ENCODE measurements around the gene FUS.
"Not testable (repeated sequence)": the region's sequence is repeated elsewhere in the genome, so short reads cannot be mapped to it uniquely, and the experiment has no call there.

FUS gene

DNA sequence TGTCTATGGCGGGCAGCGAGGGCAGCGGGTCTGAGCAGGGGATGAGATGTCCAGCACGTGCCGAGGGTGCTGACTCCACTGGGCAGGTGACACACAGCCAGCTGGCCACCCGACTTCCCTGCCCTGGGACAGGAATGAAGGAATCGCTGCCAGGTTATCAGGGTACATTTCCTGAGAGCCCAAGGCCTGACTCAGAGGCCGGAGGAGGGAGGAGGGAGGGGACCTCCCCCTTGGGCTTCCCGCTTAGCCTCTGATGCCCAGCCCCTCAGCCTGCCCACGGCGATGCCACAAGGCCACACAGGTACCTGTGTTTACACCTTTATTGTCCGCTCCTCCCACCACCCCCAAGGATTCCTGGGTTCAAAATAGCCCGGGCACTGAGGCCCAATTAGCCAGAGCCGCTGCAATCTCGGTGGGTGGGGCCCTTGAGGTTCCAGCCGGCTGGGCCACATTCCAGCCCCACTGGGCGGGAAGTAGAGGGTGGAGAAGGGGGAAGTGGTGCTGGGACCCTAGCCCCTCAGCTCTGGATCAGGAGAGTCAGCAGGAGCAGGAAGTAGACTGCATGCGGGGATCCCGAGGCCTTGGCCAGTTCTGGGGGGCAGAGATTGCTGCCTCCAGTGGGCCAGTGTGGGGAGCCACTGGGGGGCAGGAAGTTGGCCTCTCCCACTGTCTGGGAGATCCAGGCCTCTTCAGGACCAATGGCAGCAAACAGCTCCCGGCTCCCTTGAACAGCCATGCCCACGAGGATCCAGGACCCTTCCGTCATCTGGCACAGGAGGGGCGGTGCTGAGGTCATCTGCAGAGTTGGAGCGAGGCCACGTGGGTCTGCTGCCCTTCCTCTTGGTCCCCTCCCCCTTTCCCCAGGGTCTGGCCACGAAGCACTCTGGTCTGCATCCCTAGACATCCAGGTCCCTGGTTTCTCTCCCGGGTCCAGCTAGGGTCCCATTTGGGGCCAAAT lies 41.0 kb upstream of the FUS start:
- no peak overlapping the region for H3K4me3 ChIP-seq (ENCODE audit: low read depth, low read length)
- DNase-seq (ENCODE audit: low read depth), result no peak
- TF ChIP-seq, protein P1, sequence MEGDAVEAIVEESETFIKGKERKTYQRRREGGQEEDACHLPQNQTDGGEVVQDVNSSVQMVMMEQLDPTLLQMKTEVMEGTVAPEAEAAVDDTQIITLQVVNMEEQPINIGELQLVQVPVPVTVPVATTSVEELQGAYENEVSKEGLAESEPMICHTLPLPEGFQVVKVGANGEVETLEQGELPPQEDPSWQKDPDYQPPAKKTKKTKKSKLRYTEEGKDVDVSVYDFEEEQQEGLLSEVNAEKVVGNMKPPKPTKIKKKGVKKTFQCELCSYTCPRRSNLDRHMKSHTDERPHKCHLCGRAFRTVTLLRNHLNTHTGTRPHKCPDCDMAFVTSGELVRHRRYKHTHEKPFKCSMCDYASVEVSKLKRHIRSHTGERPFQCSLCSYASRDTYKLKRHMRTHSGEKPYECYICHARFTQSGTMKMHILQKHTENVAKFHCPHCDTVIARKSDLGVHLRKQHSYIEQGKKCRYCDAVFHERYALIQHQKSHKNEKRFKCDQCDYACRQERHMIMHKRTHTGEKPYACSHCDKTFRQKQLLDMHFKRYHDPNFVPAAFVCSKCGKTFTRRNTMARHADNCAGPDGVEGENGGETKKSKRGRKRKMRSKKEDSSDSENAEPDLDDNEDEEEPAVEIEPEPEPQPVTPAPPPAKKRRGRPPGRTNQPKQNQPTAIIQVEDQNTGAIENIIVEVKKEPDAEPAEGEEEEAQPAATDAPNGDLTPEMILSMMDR (IDR thresholded peaks at IDR 0.05; ENCODE audit: insufficient read depth, low read depth, low read length, missing control alignments), result no peak

DNA sequence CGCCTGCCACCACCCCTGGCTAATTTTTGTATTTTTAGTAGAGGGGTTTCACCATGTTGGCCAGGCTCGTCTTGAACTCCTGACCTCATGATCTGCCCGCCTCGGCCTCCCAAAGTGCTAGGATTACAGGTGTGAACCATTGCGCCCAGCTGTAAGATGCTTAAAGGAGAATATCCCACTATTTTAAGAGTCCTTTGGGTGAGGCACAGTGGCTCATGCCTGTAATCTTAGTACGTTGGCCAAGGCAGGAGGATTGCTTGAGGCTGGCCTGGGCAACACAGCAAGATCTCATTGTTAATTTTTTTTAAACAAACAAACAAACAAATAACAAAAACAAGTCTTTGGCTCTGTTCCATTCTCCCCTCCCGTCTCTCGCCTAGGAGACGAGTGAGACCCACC lies 38.9 kb upstream of the FUS start:
- DNase-seq (ENCODE audit: low read depth); H3K4me3 ChIP-seq (ENCODE audit: low read depth, low read length): not testable (repeated sequence)

GRCh38 chr16:31141489-31142108 lies 38.3 kb upstream of the FUS start:
- TF ChIP-seq, protein P1 (IDR thresholded peaks at IDR 0.05; ENCODE audit: insufficient read depth, low read depth, low read length, missing control alignments), result no peak
- H3K4me3 ChIP-seq (ENCODE audit: low read depth, low read length), result peak overlapping the region; percentile 44
- no peak for DNase-seq (ENCODE audit: low read depth)

DNA sequence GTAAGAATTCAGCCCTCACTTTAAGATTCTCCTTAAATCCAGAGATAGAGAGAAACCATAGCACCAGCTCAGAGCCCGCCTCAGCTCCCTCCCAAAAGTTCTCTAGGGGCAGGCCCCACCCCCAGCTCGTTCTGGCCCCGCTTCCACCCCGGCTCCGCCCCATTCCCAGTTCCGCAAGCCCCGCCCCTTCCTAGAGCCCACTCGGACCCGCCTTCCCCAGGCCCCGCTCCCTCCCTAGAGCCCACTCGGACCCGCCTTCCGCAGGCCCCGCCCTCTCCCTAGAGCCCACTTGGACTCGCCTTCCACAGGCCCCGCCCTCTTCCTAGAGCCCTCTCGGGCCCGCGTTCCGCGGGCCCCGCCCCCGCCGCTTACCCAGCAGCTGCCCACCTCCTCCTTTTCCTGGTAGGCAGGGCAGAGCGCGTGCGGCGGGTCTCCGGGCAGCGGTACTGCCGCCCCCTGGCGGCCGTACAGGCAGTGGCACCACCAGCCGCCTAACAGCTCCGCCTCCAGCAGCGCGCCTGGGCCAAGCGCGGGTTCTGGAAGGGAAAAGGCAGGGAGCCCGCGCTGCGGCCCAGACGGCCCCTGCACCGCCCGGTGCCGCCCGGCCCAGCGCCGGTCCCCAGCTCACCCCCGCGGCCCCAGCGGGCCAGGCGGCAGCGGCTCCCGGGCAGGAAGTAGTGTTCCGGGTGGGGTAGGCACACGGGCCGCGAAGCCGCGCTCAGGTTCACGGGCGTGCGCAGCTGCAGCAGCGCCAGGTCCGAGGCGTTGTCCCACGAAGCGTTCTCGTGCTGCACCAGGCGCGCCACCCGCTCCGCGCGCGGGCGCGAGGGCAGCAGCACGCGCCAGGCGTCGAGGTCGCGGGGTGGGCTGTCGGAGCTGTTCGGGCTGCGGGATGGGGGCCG lies 37.6 kb upstream of the FUS start:
- DNase-seq (ENCODE audit: low read depth), result peak; percentile 99
- peak overlapping the region; percentile 50 for H3K4me3 ChIP-seq (ENCODE audit: low read depth, low read length)
- TF ChIP-seq, protein P1 (IDR thresholded peaks at IDR 0.05; ENCODE audit: insufficient read depth, low read depth, low read length, missing control alignments), result peak; percentile 93

DNA sequence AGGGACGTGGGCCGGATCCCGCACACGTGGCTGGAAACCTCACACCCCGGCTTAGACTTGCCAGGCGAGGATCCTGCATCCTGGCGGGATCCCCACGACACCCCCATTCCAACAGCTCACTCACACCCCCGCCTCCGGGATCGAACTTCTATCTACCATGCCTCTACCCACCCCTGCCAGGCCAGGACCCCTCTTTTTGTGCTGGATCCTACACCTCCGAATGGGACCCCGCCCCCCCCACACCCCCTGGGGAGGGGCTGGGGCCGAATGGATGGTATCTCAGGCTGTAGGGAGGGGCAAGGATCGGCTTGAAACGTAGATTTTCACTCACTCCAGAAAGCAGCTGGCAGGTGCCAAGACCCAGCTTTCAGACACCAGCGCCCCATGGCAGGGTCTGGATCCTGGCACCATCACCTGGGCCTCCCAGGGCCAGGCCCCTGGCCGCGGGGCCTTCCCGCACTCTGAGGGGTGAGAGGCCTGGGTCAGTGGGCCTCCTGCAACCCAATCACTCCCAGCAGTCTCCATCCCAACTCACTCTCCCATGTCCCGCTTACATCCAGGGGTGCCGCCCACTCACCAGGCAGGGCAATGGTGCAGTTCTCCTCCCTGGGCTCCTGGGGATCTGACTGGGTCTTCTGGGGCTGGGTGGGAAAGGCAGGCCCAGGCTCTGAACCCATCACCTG lies 36.8 kb upstream of the FUS start:
- TF ChIP-seq, protein P1 (IDR thresholded peaks at IDR 0.05; ENCODE audit: insufficient read depth, low read depth, low read length, missing control alignments), result no peak
- H3K4me3 ChIP-seq (ENCODE audit: low read depth, low read length), result peak overlapping the region; percentile 50; the same call in 1 of the 2 replicates
- DNase-seq (ENCODE audit: low read depth), result no peak

DNA sequence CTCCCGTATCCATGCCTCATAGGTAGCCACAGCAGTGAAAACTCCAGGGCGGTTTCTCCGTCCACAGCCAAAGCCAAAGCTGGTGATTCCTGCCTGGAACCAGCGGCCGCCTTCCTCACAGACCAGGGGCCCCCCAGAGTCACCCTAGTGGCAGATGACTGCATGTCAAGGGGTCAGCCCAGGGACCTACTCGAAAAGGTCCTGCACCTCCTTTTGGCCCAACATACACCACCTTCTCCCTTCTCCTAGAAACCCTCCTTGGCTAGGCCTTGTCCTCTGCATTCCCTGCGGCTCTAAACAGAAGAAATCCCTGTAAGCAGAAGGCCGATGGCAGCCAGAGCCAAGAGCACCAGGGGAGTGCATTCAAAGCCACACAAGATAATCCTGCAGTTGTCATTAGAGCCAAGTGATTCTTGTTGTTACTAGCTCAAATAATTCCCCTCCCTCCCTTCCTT lies 36.2 kb upstream of the FUS start:
- TF ChIP-seq, protein P1 (IDR thresholded peaks at IDR 0.05; ENCODE audit: insufficient read depth, low read depth, low read length, missing control alignments), result no peak
- H3K4me3 ChIP-seq (ENCODE audit: low read depth, low read length), result no peak overlapping the region
- no peak for DNase-seq (ENCODE audit: low read depth)

DNA sequence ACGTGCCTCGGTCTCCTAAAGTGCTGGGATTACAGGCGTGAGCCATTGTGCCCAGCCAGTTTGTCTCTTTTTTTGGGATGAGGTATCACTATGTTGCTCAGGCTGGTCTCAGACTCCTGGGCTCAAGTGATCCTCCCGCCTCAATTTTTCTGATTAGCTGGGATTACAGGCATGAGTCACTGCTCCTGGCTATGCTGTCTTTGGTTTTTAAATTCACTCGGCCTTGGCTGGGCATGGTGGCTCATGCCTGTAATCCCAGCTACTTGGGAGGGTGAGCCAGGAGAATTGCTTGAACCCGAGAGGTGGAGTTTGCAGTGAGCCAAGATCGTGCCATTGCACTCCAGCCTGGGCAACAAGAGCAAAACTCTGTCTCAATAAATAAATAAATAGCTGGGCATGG lies 35.5 kb upstream of the FUS start:
- not testable (repeated sequence) for DNase-seq (ENCODE audit: low read depth); H3K4me3 ChIP-seq (ENCODE audit: low read depth, low read length)
